GM15510 (cell line): Measurements from ENCODE around the gene ABITRAM.

Experiments used
- POLR2A ChIP-seq: IDR thresholded peaks from 3 replicates; pipeline ENCODE4 v1.6.1; 2011; ENCODE audit warnings: borderline replicate concordance; ENCODE audit not compliant: insufficient read length; ENCODE audit errors: extremely low read depth

Gene ABITRAM

DNA sequence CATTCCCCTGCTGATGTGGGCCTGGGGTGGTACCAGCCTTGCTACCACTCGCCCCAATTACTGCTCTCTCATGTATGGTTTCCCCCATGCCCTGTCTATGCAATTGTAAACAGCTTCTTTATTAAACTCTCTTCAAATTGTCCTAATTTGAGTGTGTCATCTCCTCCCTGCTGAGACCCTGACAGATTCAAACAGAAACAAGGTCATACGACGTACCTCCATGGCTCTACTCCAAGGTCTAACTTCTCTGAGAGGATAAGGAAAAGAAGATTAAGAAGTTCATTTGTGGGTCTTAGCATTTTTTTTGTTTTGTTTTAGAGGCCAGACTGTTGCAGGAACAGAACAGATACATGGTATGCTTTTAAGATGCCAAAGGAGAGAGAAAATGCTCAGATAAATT lies 38.0 kb downstream of the ABITRAM start:
- TF ChIP-seq POLR2A, result no peak

GRCh38 chr9:108972626-108973209 lies 38.5 kb downstream of the ABITRAM start:
- TF ChIP-seq POLR2A, result no peak

- TF ChIP-seq POLR2A, result no peak
Observed at GRCh38 chr9:108973895-108974294, 39.7 kb downstream of the ABITRAM start.

DNA sequence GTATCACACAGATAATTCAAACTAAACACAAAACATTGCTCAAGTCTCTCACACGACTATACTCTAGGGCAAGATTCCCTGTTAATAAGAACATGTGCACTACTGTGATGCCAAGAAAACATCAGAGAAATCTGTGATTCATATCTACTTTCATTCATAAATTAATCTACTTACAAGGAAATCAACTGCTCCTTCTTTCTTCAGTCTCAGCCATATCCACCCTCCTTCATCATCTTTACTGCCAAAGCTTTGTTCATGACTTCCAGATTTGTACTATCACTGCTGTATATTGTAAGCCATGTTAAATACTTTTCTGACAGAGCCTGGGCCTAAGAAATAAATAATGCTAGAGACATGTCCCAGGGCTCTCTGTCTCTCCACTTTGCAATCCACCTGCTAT lies 44.0 kb downstream of the ABITRAM start:
- TF ChIP-seq POLR2A, result no peak

DNA sequence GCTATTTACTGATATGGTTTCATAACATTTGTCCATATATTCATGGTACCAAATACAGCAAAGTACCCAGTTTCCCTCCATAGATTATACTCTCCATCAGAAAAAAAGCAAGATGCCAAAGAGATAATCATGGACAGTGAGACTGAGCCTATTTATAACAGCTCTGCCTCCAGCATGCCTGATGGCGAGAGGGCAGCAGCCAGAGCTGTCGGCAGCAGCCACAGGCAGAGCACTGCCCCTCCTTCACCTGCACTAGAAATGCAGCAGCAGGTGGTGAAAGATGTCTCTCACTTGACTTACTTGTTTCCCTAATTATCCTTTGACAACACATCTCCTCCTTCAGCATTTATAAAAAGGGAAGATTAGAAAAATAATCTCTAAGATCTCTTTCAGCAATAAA lies 46.7 kb downstream of the ABITRAM start:
- TF ChIP-seq POLR2A, result no peak

DNA sequence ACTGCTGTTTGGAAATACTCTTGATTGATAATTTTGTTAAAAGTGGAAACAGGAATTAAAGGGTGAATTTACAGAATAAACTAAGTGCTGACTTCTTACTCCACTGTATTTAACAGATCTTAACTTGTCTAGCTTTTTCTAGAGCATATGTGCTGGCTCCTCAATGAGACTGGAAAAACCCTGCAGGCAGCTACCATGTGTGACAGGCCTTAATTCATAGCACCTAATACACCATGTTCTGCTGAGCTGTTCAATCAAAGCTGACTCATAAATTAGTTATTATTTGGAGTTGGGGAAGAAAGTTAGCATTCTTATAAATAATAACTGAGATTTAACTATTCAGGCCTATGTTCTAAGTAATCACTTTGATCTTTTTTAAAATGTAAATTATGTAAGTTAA lies 49.7 kb downstream of the ABITRAM start:
- TF ChIP-seq POLR2A, result no peak
